Body of pancreas (tissue), 4 donors: Measurements from ENCODE around the gene CREBL2.

ENCODE experiments used
- POLR2A ChIP-seq, 3 donors: fragments of 450-650 bp; IDR thresholded peaks; one replicate each; pipeline ENCODE4 v1.6.1; 2016; ENCODE audit warnings: antibody characterized with exemption in 3 of 3, mild to moderate bottlenecking in 2 of 3
- TF ChIP-seq, protein P1 (sequence below), 7 experiments: fragments of 450-650 bp in 4 of 7; fragments of 200-600 bp in 3 of 7; sonication (generic) in 3 of 7; IDR thresholded peaks; one replicate each; pipeline ENCODE4 v1.5.1; 2016 to 2019; ENCODE audit warnings: antibody characterized with exemption in 7 of 7

DNA sequence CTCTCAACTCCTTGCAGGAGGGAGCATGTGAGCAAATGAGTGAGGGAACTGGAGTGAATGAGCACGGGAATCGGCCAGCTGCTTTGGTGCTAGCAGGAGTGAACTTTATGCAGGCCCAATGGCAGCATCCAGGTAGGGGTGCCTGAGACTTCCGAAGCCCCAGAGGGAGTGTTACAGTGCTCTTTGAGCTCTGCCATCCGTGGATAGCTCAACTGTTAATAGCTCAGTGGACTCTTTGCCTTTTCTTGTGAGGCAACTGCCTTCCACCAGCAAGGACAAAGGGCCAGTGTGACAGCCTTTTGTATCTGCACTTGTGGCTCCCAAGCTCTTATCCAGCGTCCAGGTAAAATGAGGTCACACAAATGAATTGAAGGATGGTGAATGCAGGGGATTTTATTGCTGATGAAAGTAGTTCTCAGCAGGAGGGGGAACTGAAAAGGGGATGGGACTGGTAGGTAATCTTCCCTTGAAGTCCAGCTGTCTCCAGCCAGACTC is 12.9 kb downstream of the CREBL2 start:
- TF ChIP-seq, protein P1, sequence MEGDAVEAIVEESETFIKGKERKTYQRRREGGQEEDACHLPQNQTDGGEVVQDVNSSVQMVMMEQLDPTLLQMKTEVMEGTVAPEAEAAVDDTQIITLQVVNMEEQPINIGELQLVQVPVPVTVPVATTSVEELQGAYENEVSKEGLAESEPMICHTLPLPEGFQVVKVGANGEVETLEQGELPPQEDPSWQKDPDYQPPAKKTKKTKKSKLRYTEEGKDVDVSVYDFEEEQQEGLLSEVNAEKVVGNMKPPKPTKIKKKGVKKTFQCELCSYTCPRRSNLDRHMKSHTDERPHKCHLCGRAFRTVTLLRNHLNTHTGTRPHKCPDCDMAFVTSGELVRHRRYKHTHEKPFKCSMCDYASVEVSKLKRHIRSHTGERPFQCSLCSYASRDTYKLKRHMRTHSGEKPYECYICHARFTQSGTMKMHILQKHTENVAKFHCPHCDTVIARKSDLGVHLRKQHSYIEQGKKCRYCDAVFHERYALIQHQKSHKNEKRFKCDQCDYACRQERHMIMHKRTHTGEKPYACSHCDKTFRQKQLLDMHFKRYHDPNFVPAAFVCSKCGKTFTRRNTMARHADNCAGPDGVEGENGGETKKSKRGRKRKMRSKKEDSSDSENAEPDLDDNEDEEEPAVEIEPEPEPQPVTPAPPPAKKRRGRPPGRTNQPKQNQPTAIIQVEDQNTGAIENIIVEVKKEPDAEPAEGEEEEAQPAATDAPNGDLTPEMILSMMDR (IDR thresholded peaks at IDR 0.05), result no peak
- TF ChIP-seq POLR2A (IDR thresholded peaks at IDR 0.05), result no peak
